HG03159 (cell line): ENCODE data around the gene NCOR2.
"Not testable (repeated sequence)": the region's sequence is repeated elsewhere in the genome, so short reads cannot be mapped to it uniquely, and the experiment has no call there.

Source experiments
- ATAC-seq: cut with Tn5 transposase; IDR thresholded peaks from one replicate; pipeline ENCODE4 v1.9.1; 2021; ENCODE audit warnings: mild to moderate bottlenecking, moderate library complexity; ENCODE audit not compliant: unreplicated experiment

Gene NCOR2

DNA sequence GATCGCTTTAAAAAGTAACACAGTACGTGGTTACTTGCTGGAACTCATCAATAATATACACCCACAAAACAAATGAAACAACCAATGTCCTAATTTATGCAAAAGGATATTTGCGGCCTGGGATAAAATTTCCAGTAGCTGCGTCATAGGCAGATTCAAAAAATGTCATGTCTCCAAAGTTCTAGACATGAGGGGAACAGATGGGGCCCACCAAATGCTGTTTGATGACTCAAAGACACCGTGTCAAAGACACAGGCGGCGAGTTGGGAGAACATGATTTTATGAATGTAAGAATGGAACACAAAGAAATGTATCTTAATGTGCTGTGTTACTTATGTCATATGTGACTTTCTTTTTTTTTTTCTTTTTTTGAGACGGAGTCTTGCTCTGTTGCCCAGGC lies 34.3 kb upstream of the NCOR2 start:
- ATAC-seq: no peak

DNA sequence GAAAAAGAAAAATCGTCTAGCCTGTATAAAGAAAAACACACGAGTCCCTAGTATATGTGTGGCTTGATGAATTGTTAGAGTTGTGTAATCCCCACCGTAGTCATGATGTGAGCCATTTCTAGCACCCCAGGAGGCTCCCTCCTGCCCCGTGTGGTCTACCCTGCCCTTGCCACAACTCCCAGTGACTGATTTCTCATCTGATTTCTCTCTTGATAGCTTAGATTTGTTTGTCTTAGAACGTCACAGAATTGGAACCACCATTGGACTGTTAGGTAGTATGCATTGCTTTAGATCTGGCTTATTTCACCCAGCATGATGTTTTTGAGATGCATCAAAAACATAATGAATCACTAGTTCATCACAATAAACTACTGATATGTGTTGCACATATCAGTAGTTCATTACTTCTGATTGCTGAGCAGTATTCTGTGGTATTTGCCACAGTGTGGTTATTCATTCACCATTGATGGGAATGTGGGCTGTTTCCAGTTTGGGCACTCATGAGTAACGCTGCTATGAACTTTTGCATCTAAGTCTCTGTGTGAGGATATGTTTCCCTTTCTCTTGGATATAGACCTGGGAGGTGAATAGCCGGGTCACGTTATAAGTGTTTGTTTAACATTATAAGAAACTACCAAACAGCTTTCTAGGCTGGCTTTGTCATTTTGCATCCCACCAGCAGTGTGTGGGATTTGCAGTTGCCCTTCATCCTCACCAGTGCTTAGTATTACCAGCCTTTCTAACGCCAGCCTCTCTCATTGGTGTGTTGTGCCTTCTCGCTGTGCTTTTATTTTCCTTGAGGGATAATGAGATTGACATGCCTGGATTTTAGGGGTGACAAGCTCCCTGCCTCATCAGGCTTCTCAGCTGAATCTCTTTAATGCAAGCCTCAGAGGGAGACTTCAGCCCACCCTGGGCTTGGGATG lies 31.9 kb upstream of the NCOR2 start:
- no peak for ATAC-seq

DNA sequence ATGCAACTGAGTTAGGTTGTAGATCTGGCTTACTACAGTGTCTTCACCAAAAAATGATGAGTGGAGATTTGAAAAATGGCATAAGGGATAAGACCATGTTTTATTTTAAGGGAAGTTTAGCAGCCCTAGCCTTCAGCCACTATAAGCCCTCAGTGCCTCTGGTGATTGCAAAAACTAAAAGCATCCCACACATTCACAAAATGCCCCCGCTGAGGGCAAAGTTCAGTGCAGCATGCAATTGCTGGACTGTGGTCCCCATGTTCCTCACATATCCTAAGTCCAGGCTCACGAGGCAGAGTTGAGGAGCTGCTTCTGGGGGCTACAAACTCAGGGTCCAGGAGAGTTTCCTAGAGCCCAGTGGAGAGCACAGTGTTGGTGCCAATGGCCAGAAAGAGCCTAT lies 29.6 kb upstream of the NCOR2 start:
- no peak for ATAC-seq

DNA sequence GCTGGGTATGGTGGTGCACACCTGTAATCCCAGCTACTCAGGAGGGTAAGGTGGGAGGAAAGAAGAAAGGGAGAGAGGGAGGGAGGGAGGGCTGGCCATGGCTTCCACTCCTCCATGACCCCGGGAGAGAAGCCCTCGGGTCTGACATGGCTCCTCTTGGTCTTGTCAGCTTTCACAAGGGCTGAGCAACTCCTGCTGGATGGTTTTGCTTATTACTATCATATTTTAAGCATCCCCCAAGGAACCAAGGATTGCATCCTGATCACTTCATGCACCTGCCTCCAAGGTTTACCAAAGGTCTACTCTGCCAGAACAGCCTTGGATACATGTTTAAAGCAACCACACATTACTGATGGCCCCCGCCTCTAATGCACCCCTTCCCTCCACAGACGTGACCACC lies 28.0 kb upstream of the NCOR2 start:
- ATAC-seq: no peak

DNA sequence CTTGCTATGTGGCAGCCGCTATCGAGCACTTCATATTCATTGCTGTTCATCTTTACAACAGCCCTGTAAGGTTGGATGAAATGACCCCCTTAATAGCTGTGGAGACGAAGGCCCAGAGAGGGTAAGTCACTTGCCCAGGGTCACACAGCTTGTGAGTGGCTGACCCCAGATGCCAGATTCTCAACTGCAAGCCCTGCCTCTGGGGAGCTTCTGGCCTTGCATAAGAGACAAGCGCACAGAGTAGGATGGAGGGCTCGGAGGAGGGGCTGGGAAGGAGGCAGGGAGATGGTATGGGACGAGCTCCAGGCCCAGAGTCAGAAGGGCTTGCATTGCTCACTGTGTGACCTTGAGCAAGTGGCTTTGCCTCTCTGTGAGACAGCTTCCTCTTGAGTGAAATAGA lies 27.4 kb upstream of the NCOR2 start:
- no peak for ATAC-seq

DNA sequence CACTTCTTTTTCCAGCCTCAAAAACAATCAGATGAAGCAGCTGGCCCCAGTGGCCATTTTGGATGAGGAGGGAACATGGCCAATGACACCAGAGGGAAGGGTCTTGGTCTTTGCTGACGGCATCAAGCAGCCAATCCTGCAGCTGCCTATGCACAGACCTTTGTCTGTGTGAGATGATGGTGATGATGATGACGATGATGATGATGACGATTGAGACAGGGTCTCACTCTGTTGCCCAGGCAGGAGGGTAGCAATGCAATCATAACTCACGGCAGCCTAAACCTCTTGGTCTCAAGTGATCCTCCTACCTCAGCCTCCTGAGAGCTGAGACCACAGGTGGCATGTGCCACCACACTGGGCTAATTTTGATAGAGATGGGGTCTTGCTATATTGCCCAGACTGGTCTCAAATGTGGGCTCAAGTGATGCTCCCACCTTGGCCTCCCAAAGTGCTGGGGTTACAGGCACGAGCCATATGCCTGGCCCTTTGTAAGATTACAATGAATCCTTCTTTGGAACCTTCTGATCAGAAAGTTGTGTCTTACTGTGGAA lies 26.5 kb upstream of the NCOR2 start:
- ATAC-seq: no peak

DNA sequence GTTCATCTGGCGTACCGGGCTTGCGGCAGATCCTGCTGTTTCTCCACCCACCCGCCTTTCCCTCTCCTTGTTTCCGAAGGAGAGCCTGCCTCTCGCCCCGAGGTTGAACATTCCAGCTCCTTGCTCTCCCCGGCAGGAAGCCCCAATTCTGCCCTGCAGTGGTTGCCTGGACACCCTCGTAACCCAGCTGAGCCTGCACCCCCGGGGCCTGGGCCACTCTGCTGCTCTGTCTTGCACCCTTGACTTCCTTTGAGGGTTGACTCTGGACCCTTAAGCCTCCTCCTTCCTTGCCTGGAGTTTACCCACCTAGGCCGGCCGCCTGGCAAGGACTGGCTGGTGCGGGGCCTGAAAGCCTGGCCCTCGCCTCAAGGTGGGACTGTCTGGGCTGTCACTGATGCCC lies 25.8 kb upstream of the NCOR2 start:
- ATAC-seq: no peak

DNA sequence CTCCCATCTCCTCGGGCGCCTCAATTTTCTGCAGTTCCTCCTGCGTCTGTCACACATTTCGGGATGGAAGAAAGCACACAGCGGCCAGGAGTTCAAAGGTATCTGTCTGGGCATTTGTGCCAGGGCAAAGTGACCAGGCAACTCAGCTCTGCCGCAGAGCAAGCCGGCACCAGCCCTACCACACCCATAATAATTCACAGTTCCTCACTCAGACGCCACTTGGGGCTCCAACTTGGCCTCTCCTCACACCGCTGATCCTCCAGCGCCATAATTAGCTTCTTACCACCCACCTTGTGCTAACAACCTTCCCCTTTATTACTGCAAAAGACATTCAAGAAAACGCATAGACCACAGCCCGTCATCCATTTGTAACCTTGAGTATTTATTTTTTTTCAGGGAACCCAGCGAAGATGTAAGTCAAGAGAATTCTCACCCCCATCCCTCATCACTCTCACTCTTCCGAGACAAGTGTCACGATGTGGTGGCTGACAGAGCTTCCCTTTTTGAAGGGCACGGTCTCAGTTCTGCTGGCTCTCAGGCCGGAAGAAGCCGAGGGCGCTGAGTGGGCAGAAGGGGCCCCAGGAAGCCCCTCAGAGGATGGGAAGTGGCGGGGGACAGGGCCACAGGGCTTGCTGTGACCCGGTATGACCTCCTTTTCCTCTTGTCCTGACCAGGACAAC lies 25.2 kb upstream of the NCOR2 start:
- ATAC-seq: no peak

DNA sequence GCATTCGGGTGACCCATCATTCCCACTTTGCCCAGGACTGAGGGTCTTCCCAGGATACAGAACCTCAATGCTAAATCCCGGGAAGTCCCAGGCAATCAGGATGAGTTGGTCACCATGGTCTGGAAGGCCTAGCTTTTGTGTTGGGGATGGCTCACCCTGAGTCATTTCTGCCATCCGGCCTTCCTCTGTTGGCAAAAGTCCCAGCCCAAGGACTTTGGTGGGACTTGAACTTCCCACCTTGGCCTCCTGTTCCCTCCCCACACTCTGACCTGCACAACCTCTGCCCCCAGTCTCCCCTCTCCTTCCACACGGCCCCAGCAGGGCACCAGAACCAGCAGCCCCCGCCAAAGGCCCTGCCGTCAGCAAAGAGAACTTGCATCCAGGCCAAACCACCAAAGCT lies 24.6 kb upstream of the NCOR2 start:
- no peak for ATAC-seq

DNA sequence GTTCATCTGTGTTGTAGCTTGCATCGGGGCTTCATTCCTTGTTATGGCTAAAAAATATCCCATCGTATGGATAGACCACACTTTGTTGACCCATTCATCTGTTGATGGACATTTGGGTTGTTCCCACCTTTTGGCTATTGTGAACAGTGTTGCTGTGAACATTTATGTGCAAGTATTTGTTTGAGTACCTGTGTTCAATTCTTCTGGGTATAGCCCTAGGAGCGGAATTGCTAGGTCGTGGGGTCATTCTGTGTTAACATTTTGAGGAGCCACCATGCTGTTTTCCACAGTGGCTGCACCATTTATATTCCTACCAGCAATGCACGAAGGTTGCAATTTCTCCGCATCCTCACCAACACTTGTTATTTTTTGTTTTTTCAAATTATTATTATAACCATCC lies 23.0 kb upstream of the NCOR2 start:
- no peak for ATAC-seq

DNA sequence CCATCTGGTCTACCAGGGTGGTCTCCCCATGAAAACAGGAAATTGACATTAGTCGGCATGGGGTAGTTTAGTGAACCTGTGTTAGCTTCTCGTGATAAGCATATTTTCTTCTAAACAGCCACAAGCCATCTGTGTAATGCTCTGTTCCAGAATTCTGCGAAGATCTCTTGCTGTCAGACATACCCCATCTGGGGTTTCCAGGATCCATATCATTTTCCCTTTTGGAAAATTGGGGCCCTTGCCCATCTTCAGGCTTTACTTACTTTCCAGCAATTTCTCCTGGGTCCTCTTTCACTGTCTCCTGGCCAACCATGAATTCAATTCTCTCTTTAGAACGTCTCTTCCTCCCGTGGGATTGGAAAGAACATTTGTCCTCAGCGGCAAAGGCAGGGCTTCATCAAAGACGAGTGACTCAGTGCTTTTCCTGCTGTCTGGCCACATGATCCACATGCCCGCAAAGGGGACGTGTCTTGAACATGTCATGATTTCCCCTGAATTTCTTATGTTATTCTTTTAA lies 21.4 kb upstream of the NCOR2 start:
- ATAC-seq: no peak

DNA sequence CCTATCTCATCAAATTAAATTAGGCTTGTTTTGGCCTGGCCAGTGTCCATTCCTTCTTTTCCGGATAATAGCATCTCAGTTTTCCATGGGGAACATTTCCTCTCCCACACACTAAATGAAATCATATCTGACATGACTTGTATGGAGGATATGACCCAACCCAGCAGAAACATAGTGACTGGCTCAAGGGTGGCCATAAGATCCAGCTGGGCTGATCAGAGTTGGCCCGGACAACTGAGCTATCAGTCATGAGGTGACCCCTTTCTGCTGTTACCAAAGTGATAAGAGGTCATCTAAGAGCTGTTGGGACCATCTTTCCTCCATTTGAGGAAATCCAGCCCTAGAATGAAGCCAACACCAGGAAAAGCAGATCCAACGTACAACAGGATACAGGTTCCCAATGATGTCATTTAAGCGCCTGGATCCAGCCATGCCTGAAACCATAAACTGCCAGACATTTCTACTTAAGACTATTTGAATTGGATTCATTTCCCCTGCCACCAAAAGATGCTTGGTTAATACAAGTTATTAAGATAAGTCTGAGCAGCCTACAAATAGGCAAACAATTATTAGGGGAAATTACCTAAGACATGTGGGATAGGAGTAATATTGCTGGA lies 20.7 kb upstream of the NCOR2 start:
- ATAC-seq: no peak

DNA sequence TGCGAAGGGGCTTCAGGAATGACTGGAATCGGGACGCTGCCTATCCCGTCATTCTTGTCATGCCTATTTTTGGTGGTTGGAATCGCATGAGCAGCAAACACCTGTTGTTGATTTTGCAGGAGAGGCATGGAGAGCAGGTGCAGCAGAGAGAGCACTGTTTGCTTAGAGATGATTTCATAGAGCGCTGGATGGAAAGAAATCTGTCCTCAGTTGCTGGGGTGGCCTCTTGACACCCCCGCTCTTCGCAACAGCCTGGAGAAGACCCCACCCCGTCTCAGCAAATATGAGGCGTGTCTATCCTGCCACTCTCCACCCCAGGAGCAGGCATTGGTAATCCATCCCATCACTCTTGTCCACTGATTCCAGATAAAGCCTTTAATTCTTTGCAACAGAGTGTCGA lies 19.3 kb upstream of the NCOR2 start:
- no peak for ATAC-seq

DNA sequence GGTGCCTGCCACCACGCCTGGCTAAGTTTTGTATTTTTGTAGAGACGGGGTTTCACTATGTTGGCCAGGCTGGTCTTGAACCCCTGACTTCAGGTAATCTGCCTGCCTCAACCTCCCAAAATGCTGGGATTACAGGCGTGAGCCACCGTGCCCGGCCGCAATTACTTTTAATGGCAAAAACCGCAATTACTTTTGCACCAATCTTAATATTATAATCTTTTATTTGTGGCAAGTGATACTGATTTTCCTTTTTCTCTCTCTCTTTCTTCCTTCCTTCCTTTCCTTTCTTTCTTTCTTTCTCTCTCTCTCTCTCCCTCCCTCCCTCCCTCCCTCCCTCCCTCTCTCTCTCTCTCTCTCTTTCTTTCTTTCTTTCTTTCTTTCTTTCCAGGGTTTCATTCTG lies 17.1 kb upstream of the NCOR2 start:
- ATAC-seq: not testable (repeated sequence)

DNA sequence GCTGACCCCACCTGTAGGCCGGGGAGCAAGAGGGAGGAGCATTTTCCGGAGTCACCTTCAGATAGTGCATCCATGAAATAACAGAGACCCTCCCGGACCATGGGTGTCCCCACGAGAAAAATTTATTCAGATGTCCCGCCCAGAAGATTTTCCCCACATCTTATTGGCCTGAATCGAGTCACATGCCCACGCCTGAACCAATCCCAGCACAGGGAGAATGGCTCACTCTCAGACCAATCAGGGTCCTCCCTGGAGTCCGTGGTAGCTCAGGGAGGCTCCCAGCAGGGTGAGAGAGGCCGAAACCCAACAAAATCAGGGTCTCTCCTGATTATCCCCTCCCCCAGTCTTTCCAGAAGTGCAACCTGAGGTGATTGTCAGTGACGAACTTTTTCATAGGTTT lies 16.4 kb upstream of the NCOR2 start:
- ATAC-seq: no peak

DNA sequence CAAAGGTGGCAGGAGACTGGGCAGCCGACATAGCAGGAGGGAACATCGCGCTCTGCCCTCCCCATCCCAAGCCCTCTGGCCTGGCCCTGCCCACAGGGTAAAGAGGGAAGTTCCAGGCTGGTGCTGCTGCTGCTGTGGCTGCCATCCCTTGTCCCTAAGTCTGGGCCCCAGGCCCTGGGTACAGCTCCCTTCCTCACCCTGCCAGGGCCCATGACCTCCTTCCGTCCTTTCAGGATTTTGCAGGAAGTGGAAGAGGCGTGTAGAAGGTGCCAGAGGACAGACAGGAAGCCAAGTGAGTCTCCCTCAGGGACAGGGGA lies 14.7 kb upstream of the NCOR2 start:
- no peak for ATAC-seq

DNA sequence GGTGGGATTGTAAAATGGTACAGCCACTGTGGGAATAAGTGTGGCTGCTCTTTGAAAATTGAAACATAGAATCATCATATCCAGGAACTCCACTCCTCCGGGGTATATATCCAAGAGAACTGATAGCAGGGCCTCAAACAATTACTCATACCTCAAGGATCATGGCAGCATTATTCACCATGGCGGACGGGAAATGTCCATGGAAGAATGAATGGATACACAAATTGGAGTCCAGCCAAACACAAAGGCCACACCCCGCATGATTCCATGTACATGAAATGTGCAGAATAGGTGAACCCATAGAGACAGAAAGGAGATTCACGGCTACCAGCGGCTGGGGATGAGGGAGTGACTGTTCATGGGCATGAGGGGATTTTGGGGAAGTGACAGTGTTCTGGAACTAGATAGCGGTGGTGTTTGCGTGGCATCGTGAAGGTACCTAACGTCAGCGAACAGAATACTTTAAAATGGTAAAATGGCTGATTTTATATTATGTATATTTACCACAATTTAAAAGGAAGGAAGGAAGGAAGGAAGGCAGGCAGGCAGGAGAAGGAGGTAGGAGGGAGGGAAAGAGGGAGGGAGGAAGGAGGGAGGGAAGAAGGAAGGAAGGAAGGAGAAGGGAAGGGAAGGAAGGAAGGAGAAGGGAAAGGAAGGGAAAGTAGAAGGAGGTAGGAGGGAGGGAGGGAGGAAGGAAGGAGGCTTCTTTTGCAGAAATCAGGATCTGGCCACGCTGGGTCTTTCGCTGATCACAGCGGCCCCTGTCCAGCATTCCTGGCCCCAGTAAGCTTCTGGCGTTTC lies 14.1 kb upstream of the NCOR2 start:
- no peak for ATAC-seq

DNA sequence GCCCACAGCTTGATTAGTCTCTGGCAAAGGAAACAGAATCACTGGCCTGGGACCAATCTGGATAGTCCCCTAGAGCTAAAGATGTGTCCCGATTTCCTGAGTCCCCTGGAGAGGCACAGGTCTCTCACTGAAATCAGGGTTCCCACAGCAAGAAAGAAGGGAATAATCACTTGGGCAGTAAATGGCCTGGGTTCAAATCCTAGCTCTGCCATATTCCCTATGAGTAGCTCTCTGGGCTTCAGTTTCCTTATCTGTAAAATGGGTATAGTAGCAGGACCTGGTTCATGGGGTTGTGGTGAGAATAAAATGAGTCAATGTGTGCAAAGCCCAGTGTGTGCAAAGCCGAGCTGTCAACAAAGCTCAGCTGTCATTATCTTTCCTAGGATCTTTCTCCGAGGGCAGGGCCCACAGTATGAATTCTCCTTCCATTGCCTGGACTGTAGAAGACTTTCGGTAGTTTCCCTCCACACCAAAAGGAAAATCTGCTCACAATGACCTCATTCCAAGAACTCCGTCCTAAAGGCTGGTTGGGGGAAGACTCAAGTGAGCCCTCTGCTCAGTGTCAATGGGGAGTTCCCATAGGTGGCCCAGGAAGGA lies 12.6 kb upstream of the NCOR2 start:
- ATAC-seq: no peak

DNA sequence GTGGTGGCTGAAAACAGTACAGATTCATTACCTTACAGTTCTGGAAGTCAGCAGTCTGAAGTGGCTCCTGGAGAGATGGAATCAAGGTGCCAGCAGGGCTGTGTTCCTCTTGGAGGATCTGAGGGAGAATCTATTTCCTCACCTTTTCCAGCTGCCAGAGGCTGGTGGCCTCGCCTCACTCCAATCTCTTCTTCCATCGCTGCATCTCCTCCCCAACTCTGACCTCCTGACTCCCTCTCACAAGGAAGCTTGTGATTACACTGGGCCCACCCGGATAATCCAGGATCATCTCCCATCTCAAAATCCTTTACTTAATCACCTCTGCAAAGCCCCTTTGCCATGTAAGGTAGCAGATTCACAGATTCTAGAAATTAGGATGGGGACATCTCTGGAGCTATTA lies 11.4 kb upstream of the NCOR2 start:
- no peak for ATAC-seq

DNA sequence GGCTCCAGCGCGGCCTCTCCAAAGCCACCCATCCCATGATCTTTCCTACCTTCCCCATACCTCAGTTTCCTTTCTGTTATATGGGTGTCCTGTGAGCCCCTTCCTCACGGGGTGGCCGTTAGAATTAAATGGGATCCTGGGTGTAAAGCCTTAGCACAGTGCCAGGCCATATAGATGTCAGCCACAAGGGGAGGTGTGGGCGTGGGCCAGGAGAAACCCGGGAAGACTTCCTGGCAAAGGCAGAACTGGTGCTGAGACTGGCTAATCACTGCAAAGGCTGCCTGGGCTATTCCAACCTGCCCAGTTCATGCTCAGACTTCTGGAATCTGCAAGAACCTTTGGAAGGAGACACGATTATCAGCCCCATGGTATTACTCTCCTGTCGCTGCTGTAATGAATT lies 11.0 kb upstream of the NCOR2 start:
- ATAC-seq: no peak
